GM23338 (cell line): ENCODE measurements around the gene CACNA2D2. TPM values are rescaled to one million over a fixed set of nuclear protein-coding genes. Genes with fewer than 3 reads are reported as not detected.

Experiments used
- ATAC-seq: fragments of 200-7000 bp; cut with Tn5 transposase; 3 replicates; pipeline ENCODE4 v1.9.1; 2020
- DNase-seq: peaks from one replicate; pipeline ENCODE4 v3.0.0-alpha.2; 2015; ENCODE audit warnings: low spot score
- H2AFZ ChIP-seq: fragments of 200-600 bp; sonication (generic); 2 replicates; pipeline ENCODE4 v1.8.0; 2016; ENCODE audit warnings: antibody characterized with exemption, mild to moderate bottlenecking, moderate library complexity
- H3F3A ChIP-seq: fragments of 200-600 bp; sonication (generic); replicated peaks from 2 replicates; pipeline ENCODE4 v1.8.0; 2017; ENCODE audit warnings: antibody characterized with exemption, mixed run types, low read depth
- H3K27ac ChIP-seq: fragments of 200-600 bp; sonication (generic); 2 replicates; pipeline ENCODE4 v1.6.1; 2016; ENCODE audit warnings: low read depth
- H3K27me3 ChIP-seq: fragments of 200-600 bp; sonication (generic); 2 replicates; pipeline ENCODE4 v1.8.0; 2016; ENCODE audit warnings: mild to moderate bottlenecking, mixed run types, moderate library complexity; ENCODE audit not compliant: insufficient read depth
- H3K36me3 ChIP-seq: fragments of 200-600 bp; sonication (generic); 2 replicates; pipeline ENCODE4 v1.8.0; 2016; ENCODE audit warnings: mild to moderate bottlenecking; ENCODE audit not compliant: insufficient read depth
- H3K4me1 ChIP-seq: fragments of 200-600 bp; sonication (generic); 2 replicates; pipeline ENCODE4 v1.8.0; 2016; ENCODE audit warnings: mild to moderate bottlenecking, moderate library complexity; ENCODE audit not compliant: insufficient read depth
- H3K4me2 ChIP-seq: fragments of 200-600 bp; sonication (generic); 2 replicates; pipeline ENCODE4 v1.7.1; 2017; ENCODE audit warnings: mixed run types
- H3K4me3 ChIP-seq: fragments of 200-600 bp; sonication (generic); 2 replicates; pipeline ENCODE4 v1.6.1; 2016; ENCODE audit warnings: mixed run types
- H3K79me2 ChIP-seq: fragments of 200-600 bp; sonication (generic); replicated peaks from 2 replicates; pipeline ENCODE4 v1.8.0; 2017; ENCODE audit warnings: mild to moderate bottlenecking; ENCODE audit not compliant: insufficient read depth
- H3K9me2 ChIP-seq: fragments of 200-600 bp; sonication (generic); 2 replicates; pipeline ENCODE4 v1.8.0; 2017; ENCODE audit not compliant: insufficient read depth
- H4K20me1 ChIP-seq: fragments of 200-600 bp; sonication (generic); replicated peaks from 2 replicates; pipeline ENCODE4 v1.8.0; 2017; ENCODE audit warnings: mild to moderate bottlenecking; ENCODE audit not compliant: insufficient read depth
- H3K27ac Mint-ChIP-seq: 2 replicates; pipeline ENCODE4 v1.8.0; 2020; ENCODE audit warnings: inconsistent platforms, mild to moderate bottlenecking, moderate library complexity, mixed read lengths
- H3K27me3 Mint-ChIP-seq: 3 replicates; pipeline ENCODE4 v1.8.0; 2022; ENCODE audit warnings: low read depth, mild to moderate bottlenecking, moderate library complexity, mixed read lengths, inconsistent platforms; ENCODE audit not compliant: insufficient read depth, poor library complexity
- H3K36me3 Mint-ChIP-seq: 3 replicates; pipeline ENCODE4 v1.8.0; 2021; ENCODE audit warnings: low read depth, mild to moderate bottlenecking, inconsistent platforms, moderate library complexity, mixed read lengths
- H3K4me1 Mint-ChIP-seq: 3 replicates; pipeline ENCODE4 v1.8.0; 2020; ENCODE audit warnings: mild to moderate bottlenecking, inconsistent platforms, mixed read lengths
- H3K4me3 Mint-ChIP-seq: 3 replicates; pipeline ENCODE4 v1.8.0; 2021; ENCODE audit warnings: moderate library complexity, mild to moderate bottlenecking, inconsistent platforms, mixed read lengths
- H3K9me3 Mint-ChIP-seq: 3 replicates; pipeline ENCODE4 v1.8.0; 2020; ENCODE audit warnings: moderate library complexity, mild to moderate bottlenecking, inconsistent platforms, mixed read lengths
- CREB1 ChIP-seq: fragments of 250-450 bp; sonication (Bioruptor Pico); IDR thresholded peaks from 2 replicates; pipeline ENCODE4 v1.5.0; 2020; ENCODE audit warnings: low read depth, mild to moderate bottlenecking, moderate library complexity
- CTCF ChIP-seq, 2 experiments: fragments of 200-600 bp in 1 of 2; sonication (generic) in 1 of 2; conservative IDR thresholded peaks; 2 replicates each; pipeline versions ENCODE4 v1.5.1 to v1.6.1; 2016 to 2017; ENCODE audit warnings: antibody characterized with exemption in 2 of 2, low read depth in 2 of 2, mild to moderate bottlenecking in 2 of 2, moderate library complexity in 1 of 2
- EZH2 ChIP-seq: fragments of 200-600 bp; sonication (generic); IDR thresholded peaks from one replicate; pipeline ENCODE4 v1.8.0; 2017; ENCODE audit warnings: antibody characterized with exemption, mild to moderate bottlenecking, low read depth; ENCODE audit not compliant: unreplicated experiment
- EZH2phosphoT487 ChIP-seq: fragments of 200-600 bp; sonication (generic); IDR thresholded peaks from one replicate; pipeline ENCODE4 v1.8.1; 2018; ENCODE audit warnings: antibody characterized with exemption; ENCODE audit not compliant: unreplicated experiment
- JUNB ChIP-seq: IDR thresholded peaks from one replicate; pipeline ENCODE4 v1.6.1; 2016; ENCODE audit warnings: antibody characterized with exemption; ENCODE audit not compliant: unreplicated experiment
- NANOG ChIP-seq: IDR thresholded peaks from 2 replicates; pipeline ENCODE4 v1.6.1; 2016; ENCODE audit warnings: antibody characterized with exemption, borderline replicate concordance
- POLR2AphosphoS5 ChIP-seq: IDR thresholded peaks from 2 replicates; pipeline ENCODE4 v1.6.1; 2016; ENCODE audit warnings: antibody characterized with exemption, low read depth
- REST ChIP-seq: IDR thresholded peaks from one replicate; pipeline ENCODE4 v1.6.1; 2018; ENCODE audit warnings: antibody characterized with exemption; ENCODE audit not compliant: unreplicated experiment
- STAT1 ChIP-seq: IDR thresholded peaks from one replicate; pipeline ENCODE4 v1.6.1; 2016; ENCODE audit warnings: antibody characterized with exemption; ENCODE audit not compliant: unreplicated experiment
- ZNF114 ChIP-seq: fragments of 250-450 bp; sonication (Bioruptor Pico); IDR thresholded peaks from 2 replicates; pipeline ENCODE4 v1.5.0; 2020; ENCODE audit warnings: mild to moderate bottlenecking, moderate library complexity
- ZNF331 ChIP-seq: fragments of 250-450 bp; sonication (Bioruptor Pico); IDR thresholded peaks from 2 replicates; pipeline ENCODE4 v1.5.0; 2020; ENCODE audit warnings: low read depth, mild to moderate bottlenecking, moderate library complexity
- ZNF462 ChIP-seq: fragments of 250-450 bp; sonication (Bioruptor Pico); IDR thresholded peaks from 2 replicates; pipeline ENCODE4 v1.5.0; 2020; ENCODE audit warnings: mild to moderate bottlenecking, moderate library complexity
- polyA plus RNA-seq: library from polyadenylated mRNA; unstranded; fragments of >200 nt; fragmentation: Nextera tagmentation; extraction: Ambion mirVana; gene quantifications from 2 replicates; pipeline ENCODE4 v1.2.1, GENCODE V29; 2016
- total RNA-seq: library from RNA; depleted of rRNA; stranded (reverse); fragments of >200 nt; shearing (Covaris generic); gene quantifications from 2 replicates; pipeline ENCODE4 v1.2.3, GENCODE V29; 2014
- TF ChIP-seq, protein P1 (sequence below): IDR thresholded peaks from 2 replicates; pipeline ENCODE4 v1.6.1; 2016; ENCODE audit warnings: antibody characterized with exemption

Gene CACNA2D2
- total and polyA plus RNA-seq, 2 experiments from 2014 or later, result 4.7 to 11.4 TPM

GRCh38 chr3:50536471-50537180 is 33.2 kb upstream of the CACNA2D2 start:
- H3K27ac Mint-ChIP-seq, result no peak overlapping the region
- Histone ChIP-seq H3K36me3 (no peaks in the 10 kb centered on the region), H4K20me1 (no peaks in the 10 kb centered on the region), H3K4me3 (no peak overlapping the region), H3K27me3 (peaks cover 1% of the 10 kb centered on the region; the same call in 1 of the 2 replicates), H3K4me1 (peaks cover 22% of the 10 kb centered on the region), H3K79me2 (no peaks in the 10 kb centered on the region), H2AFZ (no peak overlapping the region), H3K27ac (no peak overlapping the region), H3F3A (no peaks in the 10 kb centered on the region), H3K9me2 (no peaks in the 10 kb centered on the region), H3K4me2 (no peak overlapping the region)
- no peaks in the 10 kb centered on the region; the same call in 2 of the 3 replicates for H3K36me3 Mint-ChIP-seq
- no peak for ATAC-seq
- DNase-seq, result no peak
- no peak overlapping the region for H3K4me3 Mint-ChIP-seq
- H3K4me1 Mint-ChIP-seq, result peaks cover 43% of the 10 kb centered on the region
- peaks cover 19% of the 10 kb centered on the region for H3K27me3 Mint-ChIP-seq
- TF ChIP-seq ZNF331, result no peak
- TF ChIP-seq CTCF (conservative IDR thresholded peaks at IDR 0.05; ENCODE audit: low read depth in 2 of 2), result no peak
- no peak for TF ChIP-seq REST
- TF ChIP-seq NANOG, result no peak
- no peak for TF ChIP-seq POLR2AphosphoS5
- no peak for TF ChIP-seq ZNF114 (CRISPR knock-in tag)
- TF ChIP-seq, protein P1, sequence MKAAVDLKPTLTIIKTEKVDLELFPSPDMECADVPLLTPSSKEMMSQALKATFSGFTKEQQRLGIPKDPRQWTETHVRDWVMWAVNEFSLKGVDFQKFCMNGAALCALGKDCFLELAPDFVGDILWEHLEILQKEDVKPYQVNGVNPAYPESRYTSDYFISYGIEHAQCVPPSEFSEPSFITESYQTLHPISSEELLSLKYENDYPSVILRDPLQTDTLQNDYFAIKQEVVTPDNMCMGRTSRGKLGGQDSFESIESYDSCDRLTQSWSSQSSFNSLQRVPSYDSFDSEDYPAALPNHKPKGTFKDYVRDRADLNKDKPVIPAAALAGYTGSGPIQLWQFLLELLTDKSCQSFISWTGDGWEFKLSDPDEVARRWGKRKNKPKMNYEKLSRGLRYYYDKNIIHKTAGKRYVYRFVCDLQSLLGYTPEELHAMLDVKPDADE, result no peak
- no peak for TF ChIP-seq ZNF462 (CRISPR knock-in tag)
- no peak for TF ChIP-seq CREB1 (CRISPR knock-in tag)
- TF ChIP-seq EZH2, result no peak
- TF ChIP-seq JUNB, result no peak
- TF ChIP-seq EZH2phosphoT487, result no peak
- no peak for TF ChIP-seq STAT1
- peaks cover 3% of the 10 kb centered on the region; the same call in 2 of the 3 replicates for H3K9me3 Mint-ChIP-seq
